GM18951 (cell line): ENCODE measurements around the gene P2RY6.
"Not testable (repeated sequence)": the region's sequence is repeated elsewhere in the genome, so short reads cannot be mapped to it uniquely, and the experiment has no call there.

Source experiments
- POLR2A ChIP-seq: IDR thresholded peaks from 4 replicates; pipeline ENCODE4 v1.6.1; 2011; ENCODE audit warnings: mild to moderate bottlenecking; ENCODE audit not compliant: insufficient read length, insufficient read depth; ENCODE audit errors: extremely low read depth
- in situ Hi-C: fragments of 300-500 bp; cut with MboI; formaldehyde crosslinking; loops from one replicate; pipeline ENCODE4 v1.12.0; 2022; ENCODE audit warnings: low sequenced_read_pairs, mixed read lengths, inconsistent platforms; ENCODE audit not compliant: unreplicated experiment

P2RY6 gene, protein sequence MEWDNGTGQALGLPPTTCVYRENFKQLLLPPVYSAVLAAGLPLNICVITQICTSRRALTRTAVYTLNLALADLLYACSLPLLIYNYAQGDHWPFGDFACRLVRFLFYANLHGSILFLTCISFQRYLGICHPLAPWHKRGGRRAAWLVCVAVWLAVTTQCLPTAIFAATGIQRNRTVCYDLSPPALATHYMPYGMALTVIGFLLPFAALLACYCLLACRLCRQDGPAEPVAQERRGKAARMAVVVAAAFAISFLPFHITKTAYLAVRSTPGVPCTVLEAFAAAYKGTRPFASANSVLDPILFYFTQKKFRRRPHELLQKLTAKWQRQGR

DNA sequence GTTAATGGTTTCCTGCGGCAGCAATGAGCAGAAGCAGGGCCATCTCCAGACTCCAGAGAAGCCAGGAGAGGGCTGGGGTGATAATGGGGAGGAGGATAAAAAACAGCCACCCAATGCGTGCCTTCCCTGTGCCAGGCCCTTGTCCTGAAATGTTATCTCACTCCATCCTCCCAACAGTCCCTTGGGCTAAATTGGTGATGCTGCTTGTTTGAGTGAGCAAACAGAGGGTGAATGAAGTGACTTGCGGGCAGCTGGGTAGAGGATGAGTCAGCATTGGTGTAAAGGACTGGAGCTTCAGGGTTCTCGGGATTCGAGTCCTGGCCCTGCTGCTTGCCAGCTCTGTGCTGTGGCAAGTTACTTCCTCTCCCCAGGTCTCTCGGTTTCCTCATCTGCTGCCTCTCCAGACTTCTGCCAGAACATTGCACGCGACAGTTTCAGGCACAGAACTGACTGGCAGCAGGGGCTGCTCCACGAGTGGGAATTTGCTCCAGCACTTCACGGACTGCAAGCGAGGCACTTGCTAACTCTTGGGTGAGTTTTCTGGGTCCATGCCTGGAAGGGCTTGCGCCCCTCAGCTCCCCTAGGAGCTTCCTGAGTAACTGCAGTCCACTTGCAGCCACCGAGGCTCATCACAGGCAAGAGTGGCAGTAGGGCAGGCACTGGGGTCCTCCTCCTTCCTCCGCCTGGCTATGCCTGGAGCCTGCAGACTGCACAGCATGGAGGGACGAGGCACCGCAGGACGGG is at the start of gene P2RY6:
TSS of gene P2RY6 (plus strand) at position 403 of the 744 bp plus-strand sequence. CDS start 24,181 bp downstream, outside the sequence.
- in situ Hi-C loops = no loop called here
- TF ChIP-seq POLR2A = no peak

DNA sequence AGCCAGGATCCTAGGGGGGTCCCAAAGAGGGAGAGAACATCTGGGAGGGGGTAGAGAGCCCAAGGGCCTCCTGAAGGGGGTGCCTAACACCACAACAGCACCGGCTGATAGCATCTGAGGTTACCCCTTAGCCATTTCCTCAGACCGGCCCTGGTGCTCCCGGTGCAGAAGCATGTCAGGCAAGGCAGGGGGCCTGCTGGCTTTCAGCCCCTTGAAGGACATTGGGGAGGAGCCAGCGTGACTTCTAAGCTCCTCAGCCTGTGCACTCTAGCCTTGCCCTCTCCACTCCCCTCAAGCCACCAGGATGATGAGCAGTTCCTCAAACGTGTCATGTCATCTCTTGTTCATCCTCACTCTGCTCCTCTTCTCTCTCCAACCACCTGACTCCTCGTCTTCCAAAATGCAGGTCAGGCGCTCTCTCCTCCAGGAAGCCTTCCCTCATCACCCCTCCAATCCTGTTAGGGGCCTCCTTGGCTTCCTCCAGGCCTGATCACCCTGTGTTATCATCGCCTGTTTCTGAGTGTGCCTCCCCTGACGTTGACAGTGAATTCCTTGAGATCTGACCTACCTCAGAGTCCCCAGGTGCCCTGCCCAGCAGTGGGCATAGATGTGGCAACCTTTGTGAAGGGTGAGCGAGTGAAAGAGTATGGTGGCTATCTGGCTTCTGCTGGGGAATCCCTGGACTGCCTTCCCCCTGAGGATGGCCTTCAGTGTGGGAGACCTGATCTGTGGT is 48.0 kb upstream of the P2RY6 start:
- in situ Hi-C loops = no loop called here

DNA sequence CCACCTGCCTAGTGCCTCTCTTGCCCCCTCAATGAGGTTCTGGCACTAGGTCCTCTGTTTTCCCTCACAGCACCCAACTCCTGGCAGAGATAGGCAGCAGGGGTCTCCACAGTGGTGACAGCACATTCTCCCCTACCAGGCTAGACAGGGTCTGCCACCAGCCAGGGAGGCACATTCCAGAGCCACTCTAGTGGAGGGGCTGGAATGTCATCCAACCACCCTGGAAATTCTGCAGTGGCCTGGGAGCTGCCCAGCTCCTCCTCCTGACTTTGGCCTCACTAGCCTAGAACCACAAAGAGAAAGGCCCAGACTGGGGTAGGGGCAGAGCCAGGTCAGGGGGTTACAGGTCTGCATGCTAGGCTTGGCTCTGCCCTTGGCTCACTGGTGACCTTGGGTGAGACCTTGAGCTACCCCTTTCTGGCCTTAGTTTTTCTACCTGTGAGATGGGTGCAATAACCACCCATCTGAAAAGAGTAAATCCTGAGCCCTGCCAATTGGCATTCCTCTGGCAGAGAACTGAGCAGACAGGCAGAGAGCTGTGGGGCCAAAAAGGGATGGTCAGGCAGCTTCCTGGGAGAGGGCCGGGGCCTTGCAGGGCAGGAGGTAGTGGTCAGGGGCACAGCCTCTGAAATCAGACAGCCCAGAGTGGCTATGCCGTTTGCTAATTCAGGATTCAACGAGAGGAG is 47.0 kb upstream of the P2RY6 start:
- in situ Hi-C loops = no loop called here
- TF ChIP-seq POLR2A = no peak

More for the DNA sequence above, 48.0 kb upstream of the P2RY6 start:
- TF ChIP-seq POLR2A = no peak

DNA sequence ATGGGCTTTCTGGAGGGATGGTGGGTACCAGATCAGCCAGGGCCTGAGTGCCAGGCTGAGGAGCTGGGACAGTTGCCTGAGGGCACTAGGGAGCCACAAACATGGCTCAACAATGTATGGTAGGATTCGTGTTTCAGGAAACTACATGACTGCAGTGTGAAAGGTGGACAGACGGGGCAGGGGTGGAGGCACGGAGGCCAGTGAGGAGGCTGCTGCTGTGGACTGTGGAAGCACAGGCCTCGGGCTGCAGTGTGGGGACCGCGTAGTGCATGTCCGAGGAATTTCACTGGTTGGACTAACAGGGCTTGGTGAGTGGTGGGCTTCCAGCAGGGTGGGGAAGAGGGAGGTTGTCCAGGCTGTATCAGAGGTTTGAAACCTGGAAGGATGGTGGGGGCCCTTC is 46.3 kb upstream of the P2RY6 start:
- in situ Hi-C loops = no loop called here
- TF ChIP-seq POLR2A = no peak

DNA sequence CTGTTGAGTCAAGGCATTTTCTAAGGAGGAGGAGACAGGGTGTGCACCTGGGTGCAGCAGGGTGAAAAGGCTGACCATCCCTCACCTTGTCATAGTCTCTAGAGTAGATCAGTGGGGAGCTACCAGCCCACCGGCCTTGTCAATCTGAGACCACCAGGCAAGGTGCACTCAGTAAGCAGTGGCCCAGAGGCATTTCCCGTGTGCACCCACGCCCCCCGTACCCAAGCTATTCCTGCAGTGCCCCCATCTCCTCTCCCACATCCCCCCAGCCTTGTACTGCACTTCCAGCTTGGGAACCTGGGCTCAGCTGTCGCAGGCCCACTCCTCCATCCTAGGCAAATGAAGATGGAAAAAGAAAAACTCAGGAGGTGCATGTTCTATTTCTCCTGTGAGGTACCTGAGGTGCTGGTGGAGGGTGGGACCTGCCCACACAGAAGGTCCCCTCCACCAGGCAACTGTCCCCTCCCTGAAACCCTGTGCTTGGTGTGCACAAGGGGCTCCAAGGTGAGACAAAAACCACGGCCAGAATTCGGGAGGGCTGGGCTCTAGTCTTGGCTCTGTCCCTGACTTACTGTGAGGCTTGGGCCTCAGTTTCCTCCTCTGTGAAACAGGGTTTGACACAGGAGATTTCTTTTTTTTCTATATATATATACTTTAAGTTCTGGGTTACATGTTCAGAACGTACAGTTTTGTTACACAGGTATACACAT is 45.7 kb upstream of the P2RY6 start:
- TF ChIP-seq POLR2A = no peak
- in situ Hi-C loops = no loop called here

DNA sequence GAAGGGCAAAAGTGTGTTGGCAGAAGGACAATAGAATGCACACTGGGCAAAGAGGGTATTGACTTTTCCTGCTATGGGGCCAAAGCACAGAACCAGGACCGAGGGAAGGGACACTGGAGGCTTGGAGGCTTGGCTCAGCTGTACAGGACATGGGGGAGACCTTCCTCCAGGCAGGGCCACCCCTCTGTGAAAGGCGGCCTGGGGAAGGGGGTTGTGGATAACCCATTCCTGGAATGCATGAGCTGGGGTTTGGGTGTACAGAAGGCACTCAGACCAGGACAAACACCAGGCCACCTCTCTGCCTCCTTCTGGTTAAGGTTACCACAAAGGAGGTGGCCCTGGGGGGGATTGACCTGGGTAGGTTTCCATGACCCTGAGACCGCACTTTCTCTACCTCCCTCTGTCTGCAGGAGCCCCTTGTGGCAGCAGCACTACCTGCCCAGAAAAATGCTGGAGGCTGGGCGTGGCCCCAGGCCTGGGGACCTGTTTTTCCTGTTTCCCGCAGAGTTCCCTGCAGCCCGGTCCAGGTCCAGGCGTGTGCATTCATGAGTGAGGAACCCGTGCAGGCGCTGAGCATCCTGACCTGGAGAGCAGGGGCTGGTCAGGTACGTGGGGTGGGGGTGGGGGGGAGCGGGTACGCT is 44.4 kb upstream of the P2RY6 start:
- in situ Hi-C loops = no loop called here
- TF ChIP-seq POLR2A = no peak

DNA sequence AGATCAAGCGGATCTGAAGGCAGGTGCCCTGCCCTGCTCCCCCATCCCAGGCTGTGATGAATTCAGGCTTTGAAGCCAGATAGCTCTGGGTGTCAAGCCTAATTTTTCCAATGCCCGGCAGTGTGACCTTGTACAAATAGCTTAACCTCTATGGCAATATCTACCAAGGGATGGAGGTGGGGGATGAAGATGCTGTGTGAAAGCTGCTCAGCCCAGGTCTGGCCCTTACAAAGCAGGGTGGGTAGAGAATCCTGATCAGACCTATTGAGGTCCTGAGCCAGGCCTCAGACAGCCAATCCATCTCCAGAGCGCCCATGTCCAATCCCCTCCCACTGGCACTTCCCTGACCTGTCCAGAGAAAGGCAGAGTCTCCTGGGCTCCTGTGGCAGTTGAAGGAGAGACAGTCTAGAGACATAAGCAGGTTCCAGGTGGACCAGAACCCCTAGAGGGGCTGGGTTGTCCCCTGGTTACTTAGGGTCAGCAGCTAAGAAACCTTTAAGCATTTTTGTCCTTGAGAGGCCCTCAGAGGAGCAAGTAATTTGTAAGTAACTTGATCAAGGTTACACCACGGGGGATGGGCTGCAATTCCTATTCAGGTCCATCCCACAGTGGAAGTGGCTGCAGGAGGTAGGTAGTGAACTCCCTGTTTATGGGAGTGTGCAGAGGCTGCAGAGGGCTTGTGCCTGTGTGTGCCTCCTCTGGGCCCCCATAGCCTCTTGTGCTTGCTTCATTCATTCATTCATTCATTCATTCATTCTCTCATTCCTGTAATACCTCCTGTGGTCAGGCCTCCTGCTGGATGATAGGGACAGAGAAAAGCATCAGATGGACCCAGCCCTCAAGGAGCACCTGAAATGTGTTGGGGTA is 43.6 kb upstream of the P2RY6 start:
- no peak for TF ChIP-seq POLR2A
- in situ Hi-C loops = no loop called here

DNA sequence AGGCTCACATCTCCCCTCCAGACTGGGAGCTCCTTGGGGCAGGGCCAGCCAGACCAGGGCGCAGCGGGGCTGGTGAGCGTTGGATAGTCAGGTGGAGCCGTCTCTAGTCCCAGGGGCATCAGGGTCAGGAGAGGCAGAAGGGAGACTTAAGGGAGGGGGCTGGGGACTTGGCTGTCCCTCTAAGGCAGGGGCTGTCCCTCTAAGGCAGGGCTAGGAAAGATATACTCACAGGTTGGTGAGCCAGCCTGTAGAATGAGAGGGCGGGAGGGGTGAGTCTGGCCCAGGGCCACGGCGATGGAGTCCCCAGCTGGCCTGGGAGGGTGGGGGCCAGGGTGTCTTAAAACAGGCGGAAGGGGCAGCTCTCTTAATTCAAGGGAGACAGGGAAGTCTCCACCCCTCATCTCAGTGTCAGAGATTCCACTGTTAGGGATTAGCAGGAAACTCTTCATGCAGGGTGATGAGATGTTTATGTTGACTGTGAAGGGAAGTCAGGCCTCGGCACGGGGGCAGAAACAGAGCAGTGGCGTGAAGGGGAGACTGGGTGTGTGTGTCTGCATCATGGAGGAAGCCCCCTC is 42.7 kb upstream of the P2RY6 start:
- in situ Hi-C loops = no loop called here
- no peak for TF ChIP-seq POLR2A

DNA sequence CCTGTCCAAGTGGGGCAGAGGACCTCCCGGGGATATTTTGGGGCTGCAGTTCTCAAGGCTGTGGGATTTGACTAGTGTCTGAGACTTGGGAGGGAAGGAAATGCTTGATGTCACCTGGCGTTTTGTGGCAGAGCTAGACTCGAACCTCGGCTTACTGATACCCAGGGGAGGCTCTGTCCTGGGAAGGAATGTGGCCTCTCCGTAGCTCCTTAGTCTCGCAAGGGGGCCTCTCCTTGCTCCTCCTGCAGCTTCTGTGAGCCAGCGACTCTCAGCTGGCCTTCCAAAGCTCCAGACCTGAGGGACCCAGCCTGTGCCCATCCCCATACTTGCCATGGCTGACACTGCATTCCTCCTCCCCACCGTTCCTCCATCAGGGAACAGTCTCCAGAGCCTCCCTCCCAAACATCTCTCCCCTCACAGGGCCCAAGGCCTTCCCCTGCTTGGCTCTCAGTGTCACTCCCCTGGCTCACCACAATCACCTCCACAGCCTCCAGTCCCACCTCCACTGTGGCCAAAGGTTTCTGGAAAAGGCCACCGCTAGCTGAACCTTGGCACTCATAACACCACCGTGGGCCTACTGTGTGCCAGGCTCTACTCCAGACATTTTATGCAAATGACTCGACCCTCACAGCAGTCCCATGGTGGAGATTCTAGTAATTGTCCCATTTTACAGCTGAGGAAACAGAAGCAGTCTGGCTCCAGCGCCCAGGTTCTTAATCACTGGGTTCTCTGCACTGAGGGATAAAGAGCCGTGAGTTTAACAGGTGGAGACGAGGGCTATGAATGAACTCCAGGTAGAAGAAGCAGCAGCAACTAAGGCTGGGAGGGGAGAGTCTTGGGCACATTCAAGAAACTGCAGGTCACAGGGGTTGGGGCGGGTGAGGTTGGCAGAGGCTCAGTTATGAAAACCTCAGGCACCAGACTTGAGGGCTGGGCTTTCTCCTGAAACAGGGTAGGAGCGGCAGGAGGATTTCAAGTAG is 42.0 kb upstream of the P2RY6 start:
- in situ Hi-C loops = no loop called here
- TF ChIP-seq POLR2A = no peak

DNA sequence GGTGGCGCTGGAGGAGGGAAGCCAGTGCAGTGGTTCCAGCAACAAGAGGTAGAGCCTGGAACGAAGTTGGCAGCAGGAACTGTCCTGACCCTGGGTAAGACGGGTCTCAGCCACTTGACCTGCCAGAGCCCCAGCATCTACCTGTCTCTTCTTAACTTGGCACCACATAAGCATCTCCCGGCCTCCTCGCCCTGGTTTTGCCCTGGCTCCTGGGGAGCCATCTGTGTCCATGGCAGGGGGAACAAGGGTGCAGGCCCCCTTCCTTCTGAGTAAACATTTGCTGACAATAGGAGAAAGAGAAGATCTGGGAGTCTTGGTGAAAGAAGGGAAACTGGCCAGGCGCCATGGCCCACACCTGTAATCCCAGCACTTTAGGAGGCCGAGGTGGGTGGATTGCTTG is 41.2 kb upstream of the P2RY6 start:
- no peak for TF ChIP-seq POLR2A
- in situ Hi-C loops = no loop called here

DNA sequence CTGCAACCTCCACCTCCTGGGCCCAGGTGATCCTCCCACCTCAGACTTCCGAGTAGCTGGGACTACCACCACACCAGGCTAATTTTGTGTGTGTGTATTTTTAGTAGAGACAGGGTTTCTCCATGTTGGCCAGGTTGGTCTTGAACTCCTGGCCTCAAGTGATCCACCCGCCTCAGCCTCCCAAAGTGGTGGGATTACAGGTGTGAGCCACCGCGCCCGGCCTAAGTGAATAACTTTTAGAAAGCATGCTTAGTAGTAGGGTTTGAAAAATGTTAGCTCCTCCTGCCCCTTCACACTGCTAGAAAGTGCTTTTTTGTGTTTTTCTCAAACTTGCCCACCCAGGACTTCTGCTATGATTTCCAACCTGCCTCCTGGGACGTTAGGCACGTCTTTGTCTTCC is 39.7 kb upstream of the P2RY6 start:
- in situ Hi-C loops = not testable (repeated sequence)
